B cell (primary cell): ENCODE measurements around the gene SPP1. TPM values are rescaled to one million over a fixed set of nuclear protein-coding genes. Genes with fewer than 3 reads are reported as not detected.

Source experiments
- ATAC-seq: fragments of 200-7000 bp; cut with Tn5 transposase; one replicate; pipeline ENCODE4 v1.10.0; 2021; ENCODE audit warnings: low read depth, mild to moderate bottlenecking, moderate number of reproducible peaks, moderate library complexity
- CTCF ChIA-PET: fragments of 350-600 bp; sonication (Branson Sonifier 250); formaldehyde crosslinking; loops from one replicate; lab custom pipeline; 2021; ENCODE audit warnings: antibody characterized with exemption, inconsistent platforms; lab: Charles Lee
- POLR2A ChIA-PET: fragments of 350-600 bp; sonication (Branson Sonifier 250); formaldehyde crosslinking; loops from one replicate; lab custom pipeline; 2021; ENCODE audit warnings: antibody characterized with exemption; lab: Charles Lee
- DNase-seq: peaks from one replicate; pipeline ENCODE4 v3.0.0; 2013
- H2AFZ ChIP-seq: 2 replicates; pipeline ENCODE4 v1.6.1; 2012; ENCODE audit warnings: mild to moderate bottlenecking, low read depth, low read length; ENCODE audit not compliant: insufficient read depth, poor library complexity, severe bottlenecking
- H3K27ac ChIP-seq, 2 donors: 1 replicate in 1 of 2; 2 replicates in 1 of 2; pipeline ENCODE4 v1.5.1; 2012 to 2013; ENCODE audit warnings: low read length in 2 of 2, mild to moderate bottlenecking in 2 of 2, moderate library complexity in 1 of 2
- H3K27me3 ChIP-seq, 4 experiments: fragments of 200-600 bp in 1 of 4; sonication (generic) in 1 of 4; replicated peaks in 1 of 4; 1 replicate in 2 of 4; 2 replicates in 2 of 4; pipeline versions ENCODE4 v1.6.1 to v1.7.0; 2013 to 2016; ENCODE audit warnings: low read length in 3 of 4, mild to moderate bottlenecking in 2 of 4, mixed read lengths in 1 of 4, moderate library complexity in 1 of 4; ENCODE audit not compliant: insufficient read depth in 4 of 4, control insufficient read depth in 3 of 4; ENCODE audit errors: control extremely low read depth in 1 of 4
- H3K36me3 ChIP-seq, 2 experiments: replicated peaks in 1 of 2; 1 replicate in 1 of 2; 2 replicates in 1 of 2; pipeline versions ENCODE4 v1.6.1 to v1.7.1; 2013; ENCODE audit warnings: low read length in 1 of 2; ENCODE audit not compliant: insufficient read depth in 2 of 2, control insufficient read depth in 1 of 2; ENCODE audit errors: control extremely low read depth in 1 of 2, extremely low read depth in 1 of 2
- H3K4me1 ChIP-seq, 2 donors: fragments of 200-600 bp in 1 of 2; sonication (generic) in 1 of 2; 1 replicate in 1 of 2; 2 replicates in 1 of 2; pipeline versions ENCODE4 v1.5.1 to v1.6.1; 2013 to 2017; ENCODE audit warnings: low read length in 2 of 2; ENCODE audit not compliant: control insufficient read depth in 2 of 2, insufficient read depth in 2 of 2
- H3K4me2 ChIP-seq: replicated peaks from 2 replicates; pipeline ENCODE3; 2012; ENCODE audit warnings: mild to moderate bottlenecking, low read depth, low read length; ENCODE audit not compliant: poor library complexity, severe bottlenecking
- H3K4me3 ChIP-seq, 5 experiments: fragments of 200-600 bp in 1 of 5; sonication (generic) in 1 of 5; 1 replicate in 3 of 5; 2 replicates in 2 of 5; pipeline versions ENCODE4 v1.5.1 to v1.7.0; 2011 to 2016; ENCODE audit warnings: low read length in 4 of 5, mild to moderate bottlenecking in 4 of 5, low read depth in 2 of 5, control low read depth in 1 of 5, moderate library complexity in 1 of 5; ENCODE audit not compliant: insufficient read depth in 1 of 5; ENCODE audit errors: control extremely low read depth in 1 of 5, extremely low read depth in 1 of 5
- H3K79me2 ChIP-seq: fragments of 200-600 bp; sonication (generic); one replicate; pipeline ENCODE4 v1.6.0; 2016; ENCODE audit warnings: low read length; ENCODE audit not compliant: control insufficient read depth, insufficient read depth
- H3K9ac ChIP-seq: fragments of 200-600 bp; sonication (generic); 2 replicates; pipeline ENCODE4 v1.6.1; 2017; ENCODE audit warnings: mild to moderate bottlenecking, low read length, moderate library complexity
- H3K9me3 ChIP-seq, 3 donors: one replicate each; pipeline versions ENCODE4 v1.6.1 to v1.7.1; 2013; ENCODE audit warnings: low read length in 2 of 3; ENCODE audit not compliant: control insufficient read depth in 2 of 3, insufficient read depth in 1 of 3; ENCODE audit errors: control extremely low read depth in 1 of 3
- H4K20me1 ChIP-seq: 2 replicates; pipeline ENCODE4 v1.6.0; 2012; ENCODE audit warnings: mild to moderate bottlenecking, low read length; ENCODE audit not compliant: insufficient read depth, control insufficient read depth, poor library complexity, severe bottlenecking
- H3K27ac Mint-ChIP-seq: one replicate; pipeline ENCODE4 v1.8.0; 2021; ENCODE audit warnings: mixed read lengths
- H3K27me3 Mint-ChIP-seq: one replicate; pipeline ENCODE4 v1.8.0; 2021; ENCODE audit warnings: mixed read lengths
- H3K4me1 Mint-ChIP-seq: one replicate; pipeline ENCODE4 v1.8.0; 2021; ENCODE audit warnings: mixed read lengths
- H3K4me3 Mint-ChIP-seq: one replicate; pipeline ENCODE4 v1.8.0; 2021; ENCODE audit warnings: mixed read lengths
- H3K9me3 Mint-ChIP-seq: one replicate; pipeline ENCODE4 v1.8.0; 2022; ENCODE audit warnings: mixed read lengths; ENCODE audit not compliant: insufficient read depth
- EZH2 ChIP-seq: IDR thresholded peaks from 2 replicates; pipeline ENCODE4 v1.6.1; 2012; ENCODE audit warnings: borderline replicate concordance, low read depth, mild to moderate bottlenecking, moderate library complexity, low read length; ENCODE audit not compliant: insufficient read depth, poor library complexity, severe bottlenecking
- WGBS: methylation state at CpG from one replicate; pipeline ENCODE4 v1.1.5; 2013; ENCODE audit warnings: missing lambda C conversion rate; ENCODE audit not compliant: insufficient coverage; 5-methylcytosine and 5-hydroxymethylcytosine counted together
- intact Hi-C: fragments of 100-400 bp; cut with micrococcal nuclease; formaldehyde crosslinking; loops from one replicate; pipeline ENCODE4 v1.10.0; 2022
- polyA plus RNA-seq: library from polyadenylated mRNA; depleted of rRNA; stranded (reverse); fragments of >200 nt; gene quantifications from 2 replicates; pipeline ENCODE4 v1.2.3, GENCODE V29; 2012
- total RNA-seq, 2 donors: library from RNA; stranded (reverse); fragments of 120-200 nt in 1 of 2; gene quantifications; 1 replicate in 1 of 2; 2 replicates in 1 of 2; pipeline versions ENCODE4 v1.2.3 to v1.2.4, GENCODE V29; 2013 to 2022
- TF ChIP-seq, protein P1 (sequence below): fragments of 200-600 bp; IDR thresholded peaks from one replicate; pipeline ENCODE4 v1.8.0; 2022; ENCODE audit warnings: antibody characterized with exemption, mild to moderate bottlenecking

SPP1 gene
- total and polyA plus RNA-seq, 2 donors (not counting 1 experiment from before 2014, with no cell fraction given) = not detected

DNA sequence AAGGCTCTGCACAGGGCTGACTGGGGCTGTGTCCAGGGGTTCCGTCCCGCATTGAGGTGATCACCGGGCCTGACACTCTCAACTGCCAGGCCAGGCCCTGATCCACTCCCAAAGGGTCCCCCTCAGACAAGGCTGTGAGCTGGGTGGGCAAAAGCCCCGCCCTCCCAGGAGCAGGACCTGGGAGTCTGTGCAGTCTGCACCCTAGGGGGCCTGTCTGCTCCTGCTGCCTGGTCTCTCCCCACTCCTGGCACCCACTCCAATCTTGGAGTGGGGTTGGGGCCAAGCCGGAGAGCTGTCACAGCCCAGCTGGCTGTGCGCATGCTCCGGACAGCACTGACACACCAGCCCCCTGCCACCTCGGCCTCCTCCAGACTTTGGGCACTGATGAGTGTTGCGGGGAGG lies 9.4 kb upstream of the SPP1 start:
- Histone ChIP-seq H3K36me3 (no peaks in the 10 kb centered on the region), H3K4me2 (no peak overlapping the region), H3K79me2 (no peaks in the 10 kb centered on the region), H3K4me1 (no peaks in the 10 kb centered on the region), H3K27me3 (no peaks in the 10 kb centered on the region), H3K27ac (no peak overlapping the region), H3K4me3 (no peak overlapping the region), H3K9ac (no peak overlapping the region), H2AFZ (no peak overlapping the region), H3K9me3 (peaks cover 0 to 10% (median 0%) of the 10 kb centered on the region in 3 donors), H4K20me1 (no peaks in the 10 kb centered on the region)
- intact Hi-C loops = no loop called here
- WGBS = 94% methylated on average over 8 of the region's 9 CpGs
- ChIA-PET CTCF (no interaction called here), POLR2A (no interaction called here)
- Mint-ChIP-seq H3K4me3 (no peak overlapping the region), H3K9me3 (no peaks in the 10 kb centered on the region), H3K27me3 (peaks cover 8% of the 10 kb centered on the region), H3K4me1 (no peaks in the 10 kb centered on the region), H3K27ac (no peak overlapping the region)
- ATAC-seq (no peak), DNase-seq (no peak)
- TF ChIP-seq, protein P1, sequence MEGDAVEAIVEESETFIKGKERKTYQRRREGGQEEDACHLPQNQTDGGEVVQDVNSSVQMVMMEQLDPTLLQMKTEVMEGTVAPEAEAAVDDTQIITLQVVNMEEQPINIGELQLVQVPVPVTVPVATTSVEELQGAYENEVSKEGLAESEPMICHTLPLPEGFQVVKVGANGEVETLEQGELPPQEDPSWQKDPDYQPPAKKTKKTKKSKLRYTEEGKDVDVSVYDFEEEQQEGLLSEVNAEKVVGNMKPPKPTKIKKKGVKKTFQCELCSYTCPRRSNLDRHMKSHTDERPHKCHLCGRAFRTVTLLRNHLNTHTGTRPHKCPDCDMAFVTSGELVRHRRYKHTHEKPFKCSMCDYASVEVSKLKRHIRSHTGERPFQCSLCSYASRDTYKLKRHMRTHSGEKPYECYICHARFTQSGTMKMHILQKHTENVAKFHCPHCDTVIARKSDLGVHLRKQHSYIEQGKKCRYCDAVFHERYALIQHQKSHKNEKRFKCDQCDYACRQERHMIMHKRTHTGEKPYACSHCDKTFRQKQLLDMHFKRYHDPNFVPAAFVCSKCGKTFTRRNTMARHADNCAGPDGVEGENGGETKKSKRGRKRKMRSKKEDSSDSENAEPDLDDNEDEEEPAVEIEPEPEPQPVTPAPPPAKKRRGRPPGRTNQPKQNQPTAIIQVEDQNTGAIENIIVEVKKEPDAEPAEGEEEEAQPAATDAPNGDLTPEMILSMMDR = no peak
- no peak for TF ChIP-seq EZH2

GRCh38 chr4:87967193-87967592 lies 8.3 kb upstream of the SPP1 start:
- WGBS = 92% methylated on average over 7 of the region's 8 CpGs
- Mint-ChIP-seq H3K4me3 (no peak overlapping the region), H3K4me1 (no peaks in the 10 kb centered on the region), H3K27me3 (peaks cover 8% of the 10 kb centered on the region), H3K27ac (no peak overlapping the region), H3K9me3 (no peaks in the 10 kb centered on the region)
- H3K27ac ChIP-seq = no peak overlapping the region
- ChIA-PET POLR2A (no interaction called here), CTCF (no interaction called here)
- ATAC-seq (no peak), DNase-seq (no peak)
- H3K9me3 ChIP-seq = peaks cover 0 to 10% (median 0%) of the 10 kb centered on the region in 3 donors
- no peak overlapping the region for H3K4me3 ChIP-seq
- H4K20me1 ChIP-seq = no peaks in the 10 kb centered on the region
- no peaks in the 10 kb centered on the region for H3K36me3 ChIP-seq
- no peak overlapping the region for H2AFZ ChIP-seq
- no peaks in the 10 kb centered on the region for H3K79me2 ChIP-seq
- intact Hi-C loops = no loop called here
- no peak overlapping the region for H3K4me2 ChIP-seq
- no peaks in the 10 kb centered on the region for H3K27me3 ChIP-seq
- no peaks in the 10 kb centered on the region for H3K4me1 ChIP-seq
- no peak overlapping the region for H3K9ac ChIP-seq
- TF ChIP-seq, protein P1 = no peak
- no peak for TF ChIP-seq EZH2
